OCI-LY7 (cell line): ENCODE measurements around the gene C6orf15. TPM values are rescaled to one million over a fixed set of nuclear protein-coding genes. Genes with fewer than 3 reads are reported as not detected.

Experiments used
- BruUV-seq: library from RNA; stranded (reverse); fragments of 400-500 nt; replicated peaks from 2 replicates; lab custom pipeline; 2021; lab: Mats Ljungman, UMichigan
- CTCF ChIA-PET: fragments of 300-600 bp; sonication (Branson Sonifier 250); formaldehyde crosslinking; loops from one replicate; lab custom pipeline; 2022; ENCODE audit warnings: antibody characterized with exemption; ENCODE audit not compliant: unreplicated experiment; lab: Charles Lee
- POLR2A ChIA-PET: fragments of 300-600 bp; sonication (Branson Sonifier 250); formaldehyde crosslinking; loops from one replicate; lab custom pipeline; 2022; ENCODE audit warnings: antibody characterized with exemption; lab: Charles Lee
- DNase-seq: peaks from one replicate; pipeline ENCODE4 v3.0.0-alpha.2; 2015; ENCODE audit warnings: low spot score
- H2AFZ ChIP-seq: fragments of 200-600 bp; sonication (generic), shearing (Covaris generic); 2 replicates; pipeline ENCODE4 v1.6.1; 2014; ENCODE audit warnings: mild to moderate bottlenecking, antibody characterized with exemption, low read length, moderate library complexity
- H3K27ac ChIP-seq: fragments of 200-600 bp; sonication (generic); 2 replicates; pipeline ENCODE4 v1.5.1; 2014; ENCODE audit warnings: mixed run types, low read depth, mild to moderate bottlenecking, moderate library complexity, low read length, inconsistent platforms; ENCODE audit not compliant: poor library complexity, severe bottlenecking
- H3K36me3 ChIP-seq: fragments of 200-600 bp; sonication (generic); 2 replicates; pipeline ENCODE4 v1.6.1; 2014; ENCODE audit warnings: mild to moderate bottlenecking, antibody characterized with exemption, low read length, moderate library complexity, mixed read lengths; ENCODE audit not compliant: insufficient read depth
- H3K4me1 ChIP-seq: fragments of 200-600 bp; sonication (generic); 2 replicates; pipeline ENCODE4 v1.5.1; 2014; ENCODE audit warnings: mild to moderate bottlenecking, low read length; ENCODE audit not compliant: insufficient read depth, poor library complexity, severe bottlenecking
- H3K4me2 ChIP-seq: fragments of 200-600 bp; sonication (generic); 2 replicates; pipeline ENCODE4 v1.6.1; 2014; ENCODE audit warnings: mild to moderate bottlenecking, low read length
- H3K4me3 ChIP-seq: fragments of 200-600 bp; sonication (generic); 2 replicates; pipeline ENCODE4 v1.5.1; 2014; ENCODE audit warnings: mild to moderate bottlenecking, low read depth, low read length; ENCODE audit not compliant: poor library complexity, severe bottlenecking
- H3K79me2 ChIP-seq: fragments of 200-600 bp; sonication (generic); 2 replicates; pipeline ENCODE4 v1.6.1; 2016; ENCODE audit warnings: low read depth, mild to moderate bottlenecking, low read length, moderate library complexity, mixed read lengths; ENCODE audit not compliant: insufficient read depth
- H3K9me2 ChIP-seq: fragments of 200-600 bp; sonication (generic); 2 replicates; pipeline ENCODE4 v1.6.1; 2016; ENCODE audit warnings: mild to moderate bottlenecking, low read length, mixed read lengths; ENCODE audit not compliant: insufficient read depth
- H3K9me3 ChIP-seq: fragments of 200-600 bp; sonication (generic); 2 replicates; pipeline ENCODE4 v1.6.1; 2014; ENCODE audit warnings: mild to moderate bottlenecking, mixed run types, low read length, mixed read lengths
- H4K20me1 ChIP-seq: fragments of 200-600 bp; sonication (generic); 2 replicates; pipeline ENCODE4 v1.6.1; 2014; ENCODE audit warnings: mild to moderate bottlenecking, antibody characterized with exemption, low read length, moderate library complexity, mixed read lengths; ENCODE audit not compliant: insufficient read depth
- CTCF ChIP-seq: fragments of 200-600 bp; sonication (generic); conservative IDR thresholded peaks from 2 replicates; pipeline ENCODE4 v1.5.1; 2014; ENCODE audit warnings: mild to moderate bottlenecking, antibody characterized with exemption, low read length, moderate library complexity, mixed read lengths
- EZH2phosphoT487 ChIP-seq: fragments of 200-600 bp; sonication (generic); IDR thresholded peaks from 2 replicates; pipeline ENCODE4 v1.6.1; 2018; ENCODE audit warnings: low read depth, borderline replicate concordance, mild to moderate bottlenecking, mixed run types, antibody characterized with exemption, low read length, moderate library complexity, mixed read lengths
- intact Hi-C: fragments of 100-400 bp; cut with micrococcal nuclease; formaldehyde crosslinking; loops from one replicate; pipeline ENCODE4 v1.10.0; 2022; ENCODE audit not compliant: unreplicated experiment
- total RNA-seq, 2 experiments: library from RNA; depleted of rRNA in 1 of 2; stranded (reverse); fragments of >200 nt in 1 of 2; shearing (Covaris generic) in 1 of 2; gene quantifications; 2 replicates each; pipeline ENCODE4 v1.2.3, GENCODE V29; 2014 to 2022

Gene C6orf15
- total RNA-seq, 2 experiments from 2014 or later: not detected

- intact Hi-C loops: loop anchor here (1.0 kb wide), 1 partner anchor 31 kb away; no protein-coding TSS in a partner anchor
These were observed 46.8 kb upstream of the C6orf15 start for GRCh38 chr6:31158863-31159855.

GRCh38 chr6:31158140-31158862 is 45.9 kb upstream of the C6orf15 start, which contains the start of gene TCF19:
TSS of gene TCF19 (plus strand) at chr6:31158589. CDS start at chr6:31159470, 881 bp downstream.
- intact Hi-C loops: loop anchor here (1.0 kb wide), 1 partner anchor 32 kb away; no protein-coding TSS in a partner anchor
- POLR2A ChIA-PET: interaction anchor here (0.7 to 1.6 kb wide), 6 partner anchors 10 to 40 kb away, joined by 3 to 6 read pairs (median 4); no protein-coding TSS in a partner anchor

More at GRCh38 chr6:31158863-31159855, 46.8 kb upstream of the C6orf15 start:
- Histone ChIP-seq H3K9me3 (no peaks in the 10 kb centered on the region), H2AFZ (peak overlapping the region; percentile 70; the same call in 1 of the 2 replicates), H3K4me3 (peak overlapping the region; percentile 88), H3K79me2 (peaks cover 17% of the 10 kb centered on the region; the same call in 1 of the 2 replicates), H3K4me2 (peak overlapping the region; percentile 99), H3K4me1 (peaks cover 31% of the 10 kb centered on the region), H3K9me2 (no peaks in the 10 kb centered on the region), H4K20me1 (no peaks in the 10 kb centered on the region; the same call in 1 of the 2 replicates), H3K27ac (peak overlapping the region; percentile 60), H3K36me3 (peaks cover 48% of the 10 kb centered on the region)
- TSS peak; percentile 50 for BruUV-seq
- ChIA-PET POLR2A (interaction anchor here (0.7 to 1.6 kb wide), 7 partner anchors 11 to 39 kb away, joined by 3 to 6 read pairs (median 4); no protein-coding TSS in a partner anchor), CTCF (interaction anchor here (0.5 to 1.5 kb wide), 3 partner anchors 11 to 32 kb away, joined by 3 to 4 read pairs (median 3); no protein-coding TSS in a partner anchor)
- TF ChIP-seq CTCF: peak; percentile 53; the same call in 1 of the 2 replicates
- no peak for TF ChIP-seq EZH2phosphoT487
- peak; percentile 60 for DNase-seq

More at GRCh38 chr6:31158140-31158862, 45.9 kb upstream of the C6orf15 start, which contains the start of gene TCF19:
- no TSS peak for BruUV-seq
- Histone ChIP-seq H3K4me2 (peak within 1 kb of the TSS; percentile 99), H4K20me1 (no peaks in the 10 kb centered on the region), H3K9me3 (no peaks in the 10 kb centered on the region), H3K4me3 (peak within 1 kb of the TSS; percentile 88), H2AFZ (peak within 1 kb of the TSS; percentile 70; the same call in 1 of the 2 replicates), H3K36me3 (peaks cover 42% of the 10 kb centered on the region), H3K27ac (peak within 1 kb of the TSS; percentile 60), H3K4me1 (peaks cover 22% of the 10 kb centered on the region), H3K79me2 (peaks cover 17% of the 10 kb centered on the region; the same call in 1 of the 2 replicates), H3K9me2 (no peaks in the 10 kb centered on the region)
- CTCF ChIA-PET: interaction anchor here (0.5 kb wide), 1 partner anchor 31 kb away, joined by 3 read pairs; no protein-coding TSS in a partner anchor
- TF ChIP-seq EZH2phosphoT487 (no peak), CTCF (no peak)
- DNase-seq: peak; percentile 97
